SK-N-MC (cell line): ENCODE measurements around the gene FCGR2B.
"Not testable (repeated sequence)": the region's sequence is repeated elsewhere in the genome, so short reads cannot be mapped to it uniquely, and the experiment has no call there.

Source experiments
- EZH2 ChIP-seq: fragments of 200-600 bp; sonication (generic); IDR thresholded peaks from one replicate; pipeline ENCODE4 v1.6.1; 2017; ENCODE audit warnings: antibody characterized with exemption
- POLR2AphosphoS5 ChIP-seq: IDR thresholded peaks from 2 replicates; pipeline ENCODE4 v1.6.1; 2012; ENCODE audit warnings: mild to moderate bottlenecking, low read depth, low read length, borderline replicate concordance

- TF ChIP-seq POLR2AphosphoS5, EZH2: not testable (repeated sequence)
Observed at GRCh38 chr1:161671045-161672020, 8.4 kb downstream of the FCGR2B start.
